Neural progenitor cell (in vitro differentiated cells): Measurements from ENCODE around the gene MTIF3.

Source experiments
- CTCF ChIP-seq: fragments of 200-600 bp; sonication (generic); IDR thresholded peaks from 2 replicates; pipeline ENCODE4 v1.5.1; 2017; ENCODE audit warnings: antibody characterized with exemption, mild to moderate bottlenecking
- EZH2 ChIP-seq: fragments of 200-600 bp; sonication (generic); IDR thresholded peaks from 2 replicates; pipeline ENCODE4 v1.6.1; 2017; ENCODE audit warnings: antibody characterized with exemption, mild to moderate bottlenecking, moderate library complexity
- EZH2phosphoT487 ChIP-seq: fragments of 200-600 bp; sonication (generic); IDR thresholded peaks from 2 replicates; pipeline ENCODE4 v1.6.1; 2017; ENCODE audit warnings: antibody characterized with exemption

GRCh38 chr13:27401210-27401609 lies 49.2 kb downstream of the MTIF3 start:
- TF ChIP-seq CTCF (no peak), EZH2 (no peak), EZH2phosphoT487 (no peak)
